Gastrocnemius medialis (tissue), 4 donors: ENCODE results near the gene BSDC1.

Experiments
- POLR2A ChIP-seq, 2 donors: fragments of 450-650 bp; IDR thresholded peaks; one replicate each; pipeline ENCODE4 v1.6.1; 2017; ENCODE audit warnings: antibody characterized with exemption in 2 of 2, mild to moderate bottlenecking in 2 of 2, moderate library complexity in 2 of 2
- TF ChIP-seq, protein P1 (sequence below), 5 experiments: fragments of 450-650 bp in 3 of 5; fragments of 200-600 bp in 2 of 5; sonication (generic) in 2 of 5; IDR thresholded peaks in 4 of 5; conservative IDR thresholded peaks in 1 of 5; 1 replicate in 4 of 5; 2 replicates in 1 of 5; pipeline ENCODE4 v1.5.1; 2016 to 2019; ENCODE audit warnings: antibody characterized with exemption in 5 of 5, mild to moderate bottlenecking in 3 of 5, moderate library complexity in 3 of 5

- TF ChIP-seq, protein P1, sequence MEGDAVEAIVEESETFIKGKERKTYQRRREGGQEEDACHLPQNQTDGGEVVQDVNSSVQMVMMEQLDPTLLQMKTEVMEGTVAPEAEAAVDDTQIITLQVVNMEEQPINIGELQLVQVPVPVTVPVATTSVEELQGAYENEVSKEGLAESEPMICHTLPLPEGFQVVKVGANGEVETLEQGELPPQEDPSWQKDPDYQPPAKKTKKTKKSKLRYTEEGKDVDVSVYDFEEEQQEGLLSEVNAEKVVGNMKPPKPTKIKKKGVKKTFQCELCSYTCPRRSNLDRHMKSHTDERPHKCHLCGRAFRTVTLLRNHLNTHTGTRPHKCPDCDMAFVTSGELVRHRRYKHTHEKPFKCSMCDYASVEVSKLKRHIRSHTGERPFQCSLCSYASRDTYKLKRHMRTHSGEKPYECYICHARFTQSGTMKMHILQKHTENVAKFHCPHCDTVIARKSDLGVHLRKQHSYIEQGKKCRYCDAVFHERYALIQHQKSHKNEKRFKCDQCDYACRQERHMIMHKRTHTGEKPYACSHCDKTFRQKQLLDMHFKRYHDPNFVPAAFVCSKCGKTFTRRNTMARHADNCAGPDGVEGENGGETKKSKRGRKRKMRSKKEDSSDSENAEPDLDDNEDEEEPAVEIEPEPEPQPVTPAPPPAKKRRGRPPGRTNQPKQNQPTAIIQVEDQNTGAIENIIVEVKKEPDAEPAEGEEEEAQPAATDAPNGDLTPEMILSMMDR (IDR thresholded peaks at IDR 0.05 in 4 of 5, conservative IDR thresholded peaks at IDR 0.05 in 1 of 5) = no peak
- TF ChIP-seq POLR2A (IDR thresholded peaks at IDR 0.05) = no peak
These were observed 14.2 kb downstream of the BSDC1 start for GRCh38 chr1:32380057-32380456.
